GM21737 (cell line): Measurements from ENCODE around the gene FMN2.
"Not testable (repeated sequence)": the region's sequence is repeated elsewhere in the genome, so short reads cannot be mapped to it uniquely, and the experiment has no call there.

Experiments
- ATAC-seq: cut with Tn5 transposase; IDR thresholded peaks from one replicate; pipeline ENCODE4 v1.9.1; 2021; ENCODE audit warnings: mild to moderate bottlenecking, moderate library complexity; ENCODE audit not compliant: unreplicated experiment

Gene FMN2

DNA sequence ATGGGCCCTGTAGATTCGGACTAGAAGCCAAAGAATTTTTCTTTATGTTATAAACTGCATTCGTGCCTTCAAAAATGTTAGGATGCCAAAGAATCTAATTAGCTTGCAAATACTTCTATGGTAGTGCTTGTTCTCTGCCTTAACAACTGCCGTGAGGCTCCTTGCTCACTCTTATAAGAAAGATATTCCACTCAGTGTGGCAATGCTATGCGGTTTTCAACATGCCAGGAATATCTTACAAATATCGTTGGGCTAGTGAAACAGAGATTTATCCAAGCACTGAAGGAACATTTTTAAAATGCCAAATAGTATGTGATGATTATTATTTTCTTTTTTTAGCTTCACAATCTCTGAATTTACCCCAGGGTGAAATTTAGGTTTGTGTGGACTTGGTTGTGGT lies 322.0 kb downstream of the FMN2 start:
- no peak for ATAC-seq

DNA sequence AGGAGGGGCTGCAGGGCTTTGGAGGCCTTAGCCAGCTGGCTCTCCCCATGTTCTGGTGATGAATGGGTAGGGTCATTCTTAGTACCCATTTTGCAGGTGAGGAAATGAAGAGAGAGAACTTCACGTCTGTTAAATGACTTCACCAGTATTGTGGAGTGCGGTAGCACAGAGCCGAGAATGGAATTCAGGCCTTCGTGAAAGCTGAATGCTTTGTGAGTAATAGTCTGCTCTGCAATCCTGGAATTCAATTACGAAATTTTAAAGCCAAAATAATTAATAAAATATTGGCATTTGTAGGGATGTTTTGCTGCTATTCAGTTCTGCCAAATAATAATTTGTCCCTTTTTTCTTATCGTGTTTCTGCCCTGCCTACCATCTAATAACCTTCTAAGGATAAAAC lies 322.6 kb downstream of the FMN2 start:
- no peak for ATAC-seq

DNA sequence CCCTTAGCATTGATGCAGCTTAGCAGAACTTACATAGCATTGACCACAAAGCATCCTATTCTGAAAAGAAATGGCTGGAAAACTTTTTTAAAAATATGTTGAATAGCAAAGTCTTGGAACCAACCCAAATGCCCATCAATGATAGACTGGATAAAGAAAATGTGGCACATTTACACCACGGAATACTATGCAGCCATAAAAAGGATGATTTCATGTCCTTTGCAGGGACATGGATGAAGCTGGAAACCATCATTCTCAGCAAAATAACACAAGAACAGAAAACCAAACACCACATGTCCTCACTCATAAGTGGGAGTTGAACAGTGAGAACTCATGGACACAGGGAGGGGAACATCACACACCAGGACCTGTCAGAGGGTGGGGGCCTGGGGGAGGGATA lies 323.3 kb downstream of the FMN2 start:
- ATAC-seq = not testable (repeated sequence)

GRCh38 chr1:240415532-240415931 lies 323.8 kb downstream of the FMN2 start:
- no peak for ATAC-seq

DNA sequence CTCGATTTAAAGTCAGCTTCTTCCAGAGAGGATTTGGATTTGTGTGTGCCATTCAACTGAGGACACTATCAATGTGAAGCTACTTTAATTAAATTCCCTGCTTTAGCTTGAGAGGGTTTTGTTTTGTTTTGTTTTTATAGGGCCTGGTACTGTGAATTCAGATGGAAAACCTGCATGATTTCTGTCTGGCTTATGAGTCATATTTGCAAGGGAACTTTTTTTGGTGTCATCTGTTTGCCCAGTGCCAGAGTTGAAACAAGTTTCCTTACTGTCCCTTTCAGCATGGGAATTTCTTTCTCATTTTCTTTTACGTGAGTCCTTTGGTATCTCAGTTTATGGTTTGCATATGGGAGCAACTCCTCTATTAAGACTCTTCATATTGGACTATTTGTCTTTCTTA lies 325.6 kb downstream of the FMN2 start:
- ATAC-seq = no peak

DNA sequence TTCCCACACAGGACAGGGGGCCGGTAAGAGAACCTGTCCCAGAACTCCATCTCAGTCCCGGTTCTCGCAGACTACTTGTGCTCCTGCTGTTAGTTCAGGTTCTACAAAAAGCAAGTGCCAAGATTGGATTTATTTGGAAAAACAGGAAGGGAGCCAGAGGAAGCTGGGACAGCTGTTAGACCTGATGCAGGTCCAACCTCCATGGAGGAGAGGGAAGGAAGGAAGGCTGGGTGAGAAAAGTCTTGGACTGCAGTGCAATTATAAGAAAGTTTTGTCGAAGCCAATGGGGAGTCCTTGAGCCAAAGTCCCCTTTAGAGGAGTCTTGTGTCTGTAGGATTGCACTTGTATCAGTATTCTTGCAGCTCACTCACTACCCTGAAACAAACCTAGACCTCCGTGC lies 329.1 kb downstream of the FMN2 start:
- no peak for ATAC-seq

GRCh38 chr1:240423246-240423924 lies 331.7 kb downstream of the FMN2 start:
- ATAC-seq = no peak

- no peak for ATAC-seq
These were observed 333.2 kb downstream of the FMN2 start for GRCh38 chr1:240424740-240425464.

DNA sequence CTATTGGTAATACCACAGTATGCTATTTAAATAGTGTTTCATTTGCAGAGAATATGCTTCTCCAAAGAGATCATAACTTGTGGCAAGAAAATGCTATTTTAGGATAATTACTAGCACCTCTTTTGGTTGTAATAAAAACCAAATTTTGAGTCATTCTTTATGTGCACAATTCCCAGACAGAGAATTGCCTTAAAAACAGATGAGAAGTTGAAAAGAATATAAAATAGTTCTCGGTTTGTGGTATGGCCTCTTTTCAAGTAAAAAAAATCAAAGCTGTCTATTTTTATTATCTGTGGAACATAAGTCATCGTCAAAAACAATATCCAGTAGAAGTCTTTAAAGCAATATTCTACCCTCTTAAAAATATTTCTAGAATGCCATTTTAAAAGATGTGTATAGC lies 334.4 kb downstream of the FMN2 start:
- ATAC-seq = no peak

DNA sequence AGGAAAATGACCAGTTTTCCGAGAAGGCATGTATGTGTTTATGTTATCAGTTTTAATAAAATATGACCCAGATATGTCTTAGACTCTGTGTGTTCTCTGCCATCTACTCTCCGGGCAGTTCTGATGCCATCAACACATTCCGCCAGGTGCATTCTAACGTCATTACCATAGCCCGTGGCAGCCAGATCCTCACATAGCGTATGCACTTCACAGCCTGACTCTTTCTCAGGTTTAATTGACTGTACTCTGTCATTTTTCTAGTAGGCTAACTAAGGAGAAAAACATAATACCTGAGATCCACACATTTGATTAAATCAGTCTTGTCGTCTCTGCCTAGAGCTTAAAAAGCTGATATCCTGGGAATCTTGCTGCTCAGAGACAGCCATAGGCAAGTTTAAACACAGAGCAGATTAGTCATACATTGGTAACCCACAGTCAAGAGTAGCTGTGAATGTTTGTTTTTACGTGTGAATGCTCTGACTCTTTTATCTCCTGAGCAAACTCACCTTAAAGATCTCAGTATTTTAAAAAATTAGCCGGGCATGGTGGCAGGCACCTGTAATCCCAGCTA lies 344.4 kb downstream of the FMN2 start:
- no peak for ATAC-seq

- no peak for ATAC-seq
These were observed 350.0 kb downstream of the FMN2 start for GRCh38 chr1:240441669-240442068.

- no peak for ATAC-seq
These were observed 353.7 kb downstream of the FMN2 start for GRCh38 chr1:240445369-240445768.

- ATAC-seq = no peak
These were observed 363.6 kb downstream of the FMN2 start for GRCh38 chr1:240455228-240455821.

- no peak for ATAC-seq
These were observed 365.5 kb downstream of the FMN2 start for GRCh38 chr1:240457203-240457602.

GRCh38 chr1:240462277-240462676 lies 370.6 kb downstream of the FMN2 start:
- no peak for ATAC-seq

GRCh38 chr1:240462766-240463395 lies 371.2 kb downstream of the FMN2 start:
- ATAC-seq = no peak

DNA sequence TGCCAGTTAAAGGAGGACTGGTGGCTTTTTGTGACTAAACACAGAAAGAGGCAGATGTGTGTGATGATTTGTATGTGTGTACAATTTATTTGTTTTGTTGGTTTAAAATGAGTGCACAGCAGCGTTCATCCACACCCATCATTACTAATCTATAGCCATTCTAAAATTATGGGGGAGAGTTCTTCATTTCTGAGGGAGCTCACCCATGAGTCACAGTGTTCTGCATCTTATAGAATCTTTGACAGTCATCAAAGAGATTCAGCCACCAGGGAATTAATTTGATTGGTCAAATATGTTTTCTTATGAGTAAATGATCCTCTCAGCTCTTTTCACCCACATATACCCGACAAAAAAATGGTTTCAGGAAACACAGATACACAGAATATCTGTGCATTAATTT lies 372.4 kb downstream of the FMN2 start:
- ATAC-seq = no peak

- ATAC-seq = no peak
These were observed 373.9 kb downstream of the FMN2 start for GRCh38 chr1:240465531-240465940.

GRCh38 chr1:240466509-240466908 lies 374.8 kb downstream of the FMN2 start:
- ATAC-seq = no peak

- no peak for ATAC-seq
These were observed 376.2 kb downstream of the FMN2 start for GRCh38 chr1:240467895-240468294.

DNA sequence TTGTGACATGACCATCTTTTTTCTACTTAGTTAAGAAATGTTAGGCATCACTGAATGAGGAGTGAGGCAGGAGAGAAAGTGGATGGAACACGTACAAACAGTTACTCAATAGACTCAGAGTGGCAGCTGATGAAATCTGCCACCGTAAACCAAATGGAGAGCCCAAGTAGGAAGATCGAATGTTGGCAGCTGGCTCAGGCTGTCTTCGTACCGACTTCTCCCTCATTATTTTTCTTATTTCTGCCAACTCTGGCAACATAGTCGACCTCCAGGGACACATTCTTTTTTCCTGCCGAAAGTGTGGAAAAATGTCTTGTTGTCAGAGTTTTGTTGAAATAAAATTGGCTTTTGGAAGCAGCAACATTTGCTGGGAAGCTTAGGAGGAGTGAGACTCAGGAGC lies 377.0 kb downstream of the FMN2 start:
- no peak for ATAC-seq
